Embryonic facial prominence (tissue), 1 donor: Measurements from ENCODE around the gene DHRS3.
"Not testable (repeated sequence)": the region's sequence is repeated elsewhere in the genome, so short reads cannot be mapped to it uniquely, and the experiment has no call there.

Experiments used
- DNase-seq: peaks from one replicate; pipeline ENCODE4 v3.0.0-alpha.2; 2016; ENCODE audit errors: extremely low spot score

Gene DHRS3

DNA sequence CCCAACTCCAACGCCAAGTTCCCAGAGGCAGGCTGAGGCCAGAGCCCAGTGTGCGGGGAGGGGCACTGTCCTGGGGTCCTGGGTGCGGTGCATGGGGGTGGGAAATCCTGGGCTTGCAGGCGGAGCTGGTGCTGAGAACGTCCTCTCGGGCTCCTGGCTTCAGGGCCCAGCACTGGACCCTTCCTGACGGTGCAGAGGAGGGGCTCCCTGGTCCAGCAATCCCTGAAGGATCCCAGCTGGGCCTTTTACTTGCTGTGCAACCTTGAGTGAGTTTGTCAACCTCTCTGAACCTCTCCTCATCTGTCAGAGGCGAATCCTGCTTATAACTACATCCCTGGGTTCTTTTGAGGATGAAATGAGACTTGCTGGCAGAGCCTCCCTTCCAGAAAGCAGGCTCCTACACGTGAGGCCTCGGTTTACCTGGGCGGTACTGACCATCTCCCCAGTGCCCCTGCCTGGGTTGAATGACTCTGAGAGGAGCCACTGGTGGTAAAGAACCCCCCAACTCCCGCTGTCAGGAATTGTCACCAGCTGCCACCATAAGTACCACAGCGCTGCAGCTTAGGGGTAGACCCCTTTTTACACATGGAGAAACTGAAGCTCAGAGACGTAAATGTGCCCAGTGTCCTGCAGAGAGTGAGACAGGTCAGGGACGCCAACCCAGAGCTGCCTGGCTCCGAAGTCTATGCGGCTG is 77.3 kb downstream of the DHRS3 start:
- DNase-seq: no peak

DNA sequence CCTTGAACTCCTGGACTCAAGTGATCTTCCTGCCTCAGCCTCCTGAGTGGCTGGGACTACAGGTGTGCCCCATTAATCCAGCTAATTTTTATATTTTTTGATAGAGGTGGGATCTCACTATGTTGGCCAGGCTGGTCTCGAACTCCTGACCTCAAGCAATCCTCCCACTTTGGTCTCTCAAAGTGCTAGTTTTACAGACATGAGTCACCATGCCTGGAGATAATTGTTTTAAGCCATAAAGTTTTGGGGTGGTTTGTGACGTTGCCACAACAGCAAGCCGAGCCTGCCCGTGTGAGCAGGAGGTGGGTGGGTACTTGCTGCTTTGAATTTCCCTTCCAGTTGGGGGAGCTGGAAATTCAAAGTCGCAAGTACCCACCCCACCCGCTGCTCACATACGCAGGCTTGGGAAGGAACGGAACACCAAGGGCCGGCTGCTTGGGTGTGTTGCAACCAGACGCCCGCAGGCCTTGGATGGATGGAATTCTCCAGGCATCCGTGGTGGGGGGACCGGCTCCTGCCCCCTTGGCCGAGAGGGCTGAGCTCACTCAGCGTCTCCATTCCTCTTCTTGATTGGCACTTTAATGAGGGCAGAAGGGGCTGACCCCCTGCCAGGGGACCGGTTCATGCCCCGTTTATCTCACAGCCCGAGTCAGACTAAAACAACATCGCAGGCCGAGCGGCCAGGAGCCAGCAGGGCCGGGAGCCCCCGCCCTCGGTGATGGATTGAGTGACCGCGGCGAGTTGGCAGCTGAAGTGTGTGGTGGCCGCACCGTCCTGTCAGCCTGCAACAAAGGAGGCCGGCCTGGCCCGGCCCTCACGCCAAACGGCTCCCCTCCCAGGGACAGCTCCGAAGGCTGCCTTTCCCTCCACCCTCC is 78.1 kb downstream of the DHRS3 start:
- no peak for DNase-seq

DNA sequence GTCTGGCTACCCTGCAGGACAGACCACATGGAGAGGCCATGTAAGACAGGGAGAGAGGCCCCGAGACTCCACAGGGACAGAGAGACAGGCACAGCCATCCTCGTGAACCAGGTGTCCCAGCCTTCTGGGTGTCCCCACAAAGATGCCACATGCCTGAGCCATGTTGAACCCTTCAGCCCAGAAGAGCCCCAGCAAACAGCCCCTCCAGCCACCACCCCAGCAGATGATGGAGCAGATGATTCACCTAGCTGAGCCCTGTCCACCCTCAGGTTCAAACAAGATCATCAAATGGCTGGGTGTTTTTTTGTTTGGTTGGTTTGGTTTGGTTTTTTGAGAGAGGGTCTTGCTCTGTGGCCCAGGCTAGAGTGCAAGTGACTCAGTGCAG is 78.7 kb downstream of the DHRS3 start:
- DNase-seq: no peak

DNA sequence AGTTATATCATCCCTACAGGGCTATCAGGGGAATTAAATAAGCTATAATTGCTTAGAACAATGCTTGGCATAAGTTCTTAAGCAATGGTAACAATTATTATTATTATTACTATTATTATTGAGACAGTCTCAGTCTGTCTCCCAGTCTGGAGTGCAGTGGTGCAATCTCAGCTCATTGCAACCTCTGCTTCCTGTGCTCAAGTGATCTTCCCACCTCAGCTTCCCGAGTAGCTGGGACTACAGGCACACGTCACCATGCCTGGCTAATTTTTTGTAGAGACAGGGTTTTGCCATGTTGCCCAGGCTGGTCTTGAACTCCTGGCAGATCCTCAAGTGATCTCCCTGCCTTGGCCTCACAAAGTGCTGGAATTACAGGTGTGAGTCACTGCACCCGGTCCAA is 79.5 kb downstream of the DHRS3 start:
- not testable (repeated sequence) for DNase-seq

DNA sequence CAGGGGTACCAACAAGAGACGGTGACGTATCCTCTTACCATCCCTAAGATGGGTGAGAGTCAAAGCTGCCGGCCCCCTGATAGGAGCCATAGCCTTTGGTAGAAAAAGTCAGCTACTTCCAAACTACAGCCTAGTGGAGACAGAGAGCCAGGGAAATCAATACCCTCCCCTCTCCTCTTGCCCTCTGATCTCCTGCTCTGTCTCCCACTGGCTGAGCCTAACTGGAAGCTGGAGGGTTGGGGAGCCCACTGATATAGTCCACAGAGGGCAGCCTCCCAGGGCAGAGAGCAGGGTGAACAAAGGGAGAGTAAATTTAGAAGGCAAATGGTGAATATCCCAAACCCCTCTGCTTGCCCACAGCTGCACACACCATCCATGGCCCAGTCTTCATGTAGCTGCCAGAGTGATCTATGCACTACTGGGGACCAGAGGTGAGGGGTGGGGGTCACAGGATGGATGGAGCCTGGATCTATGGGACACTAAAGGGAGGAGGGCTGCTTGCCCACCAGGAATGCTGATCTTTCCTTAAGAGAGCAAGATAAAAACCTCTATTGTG is 80.0 kb downstream of the DHRS3 start:
- DNase-seq: no peak

DNA sequence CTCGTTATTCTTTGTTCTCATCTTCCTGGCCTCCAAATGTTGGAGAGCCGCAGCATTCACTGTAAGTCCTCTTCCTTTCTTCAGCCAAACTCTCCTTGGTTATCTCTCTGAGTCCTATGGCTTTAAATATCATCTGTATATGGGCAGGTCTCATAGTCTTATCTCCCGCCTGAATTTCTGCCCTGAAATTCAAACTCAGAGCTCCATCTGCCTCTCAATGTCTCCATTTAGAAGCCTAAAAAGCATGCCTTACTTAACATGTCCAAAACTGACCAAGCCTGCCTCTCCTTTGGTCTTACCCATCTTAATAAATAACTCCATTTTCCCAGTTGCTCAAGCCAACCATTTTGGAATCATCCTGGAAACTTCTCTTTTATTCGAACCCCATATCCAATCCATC is 80.7 kb downstream of the DHRS3 start:
- no peak for DNase-seq

DNA sequence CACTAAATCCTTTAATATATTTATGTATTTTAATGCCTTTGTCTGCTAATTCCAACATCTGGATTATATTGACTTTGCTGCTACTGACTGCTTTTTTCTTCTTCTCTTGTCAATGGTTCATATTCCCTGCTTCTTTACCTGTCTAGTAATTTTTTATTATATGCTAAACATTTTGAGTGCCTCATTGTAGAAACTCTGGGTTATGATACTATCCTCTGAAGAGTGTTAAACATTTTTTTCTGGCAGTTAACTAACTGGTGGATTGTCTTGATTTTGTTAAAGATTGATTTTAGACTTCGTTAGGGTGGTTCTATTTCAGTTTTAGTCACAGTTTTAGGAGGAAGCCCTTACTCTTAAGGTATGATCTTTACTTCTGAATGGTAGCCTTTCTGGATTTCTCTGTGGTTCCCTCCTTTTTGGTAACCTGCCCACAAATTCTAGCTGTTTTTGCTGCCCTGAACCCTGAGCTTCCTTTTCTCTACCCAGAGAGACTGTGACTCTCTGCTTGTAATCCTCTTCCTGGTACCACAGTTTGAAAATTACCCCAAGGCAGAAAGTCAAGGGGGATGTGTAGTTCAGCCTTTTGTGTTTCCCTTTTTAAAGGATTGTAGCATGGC is 81.9 kb downstream of the DHRS3 start:
- no peak for DNase-seq

DNA sequence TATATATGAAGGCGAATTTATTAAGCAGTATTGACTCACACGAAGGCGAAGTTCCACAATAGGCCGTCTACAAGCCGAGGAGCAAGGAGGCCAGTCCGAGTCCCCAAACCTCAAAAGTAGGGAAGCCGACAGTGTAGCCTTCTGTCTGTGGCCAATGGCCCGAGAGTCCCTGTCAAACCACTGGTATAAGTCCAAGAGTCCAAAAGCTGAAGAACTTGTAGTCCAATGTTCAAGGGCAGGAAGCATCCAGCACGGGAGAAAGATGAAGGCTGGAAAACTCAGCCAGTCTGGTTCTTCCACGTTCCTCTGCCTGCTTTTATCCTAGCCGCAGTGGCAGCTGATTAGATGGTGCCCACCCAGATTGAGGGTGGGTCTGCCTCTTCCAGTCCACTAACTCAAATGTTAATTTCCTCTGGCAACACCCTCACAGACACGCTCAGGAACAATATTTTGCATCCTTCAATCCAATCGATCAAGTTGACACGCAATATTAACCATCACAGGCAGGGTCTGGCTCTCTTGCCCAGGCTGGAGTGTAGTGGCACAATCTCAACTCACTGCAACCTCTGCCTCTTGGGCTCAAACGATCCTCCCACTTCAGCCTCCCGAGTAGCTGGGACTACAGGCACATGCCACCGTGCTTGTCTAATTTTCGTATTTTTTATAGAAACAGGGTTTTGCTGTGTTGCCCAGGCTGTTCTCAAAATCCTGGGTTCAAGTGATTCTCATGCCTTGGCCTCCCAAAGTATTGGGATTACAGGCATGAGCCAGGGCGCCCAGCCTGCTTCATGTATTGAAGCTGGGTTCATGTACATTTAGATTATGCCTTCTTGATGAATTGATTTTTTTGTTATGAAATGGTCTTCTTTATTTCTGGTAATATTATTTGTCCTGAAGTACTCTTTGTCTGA is 85.3 kb downstream of the DHRS3 start:
- DNase-seq: no peak

DNA sequence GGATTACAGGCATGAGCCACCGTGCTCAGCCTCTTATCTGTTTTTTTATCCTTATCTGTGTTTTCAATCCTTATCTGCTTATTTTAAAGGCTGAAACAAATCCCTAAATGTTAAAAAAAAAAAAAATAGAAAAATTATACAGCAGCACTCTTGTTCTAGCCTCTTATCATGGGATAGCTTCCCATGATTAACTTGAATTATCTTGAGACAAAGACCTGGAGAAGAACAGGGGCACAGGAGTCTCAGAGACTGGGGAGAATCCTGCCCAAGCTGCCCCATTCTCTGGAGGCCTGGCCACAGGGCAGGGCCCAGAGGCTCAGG is 86.9 kb downstream of the DHRS3 start:
- no peak for DNase-seq

DNA sequence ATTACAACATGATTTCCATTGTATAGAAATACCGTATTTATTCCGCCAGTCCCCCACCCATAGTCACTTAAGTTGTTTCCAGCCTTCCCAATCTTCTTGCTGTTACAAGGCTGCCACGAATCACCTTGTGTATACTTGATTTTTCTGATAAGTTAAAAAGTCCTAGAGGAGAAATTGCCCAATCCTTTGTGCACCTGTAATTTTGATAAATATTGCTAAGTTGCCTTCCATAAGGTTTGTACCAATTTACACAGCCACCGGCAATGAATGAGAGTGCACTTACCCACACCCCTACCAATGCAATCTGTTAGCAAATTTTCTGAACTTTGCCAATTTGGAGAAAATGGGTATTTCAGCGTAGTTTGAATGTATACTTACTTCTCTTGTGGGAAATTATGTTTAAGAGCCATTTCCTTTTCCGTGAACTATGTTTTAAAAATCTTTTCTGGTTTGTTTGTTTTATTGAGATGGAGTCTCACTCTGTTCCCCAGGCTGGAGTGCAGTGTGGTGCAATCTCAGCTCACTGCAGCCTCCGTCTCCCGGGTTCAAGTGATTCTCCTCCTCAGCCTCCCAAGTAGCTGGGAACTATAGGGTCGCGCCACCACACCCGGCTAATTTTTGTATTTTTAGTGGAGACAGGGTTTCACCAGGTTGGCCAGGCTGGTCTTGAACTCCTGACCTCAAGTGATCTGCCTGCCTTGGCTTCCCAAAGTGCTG is 87.4 kb downstream of the DHRS3 start:
- no peak for DNase-seq

DNA sequence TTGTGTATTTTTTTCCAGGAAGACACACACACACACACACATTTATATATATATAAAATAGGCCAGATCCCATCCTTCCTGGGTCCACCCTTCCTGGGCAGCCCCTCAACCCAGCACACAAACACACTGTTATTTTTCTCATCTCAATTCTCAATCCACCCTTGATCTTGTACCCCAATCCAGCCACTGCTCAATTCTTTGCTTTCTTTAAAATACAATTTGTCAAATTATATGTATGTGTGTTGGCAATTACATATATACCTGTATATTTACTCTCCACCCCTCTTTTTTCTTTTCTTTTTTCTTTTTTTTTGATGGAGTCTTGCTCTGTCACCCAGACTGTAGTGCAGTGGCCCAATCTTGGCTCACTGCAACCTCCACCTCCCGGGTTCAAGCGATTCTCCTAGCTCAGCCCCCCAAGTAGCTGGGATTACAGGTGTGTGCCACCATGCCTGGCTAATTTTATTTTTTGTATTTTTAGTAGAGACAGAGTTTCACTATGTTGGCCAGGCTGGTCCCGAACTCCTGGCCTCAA is 88.3 kb downstream of the DHRS3 start:
- DNase-seq: no peak

DNA sequence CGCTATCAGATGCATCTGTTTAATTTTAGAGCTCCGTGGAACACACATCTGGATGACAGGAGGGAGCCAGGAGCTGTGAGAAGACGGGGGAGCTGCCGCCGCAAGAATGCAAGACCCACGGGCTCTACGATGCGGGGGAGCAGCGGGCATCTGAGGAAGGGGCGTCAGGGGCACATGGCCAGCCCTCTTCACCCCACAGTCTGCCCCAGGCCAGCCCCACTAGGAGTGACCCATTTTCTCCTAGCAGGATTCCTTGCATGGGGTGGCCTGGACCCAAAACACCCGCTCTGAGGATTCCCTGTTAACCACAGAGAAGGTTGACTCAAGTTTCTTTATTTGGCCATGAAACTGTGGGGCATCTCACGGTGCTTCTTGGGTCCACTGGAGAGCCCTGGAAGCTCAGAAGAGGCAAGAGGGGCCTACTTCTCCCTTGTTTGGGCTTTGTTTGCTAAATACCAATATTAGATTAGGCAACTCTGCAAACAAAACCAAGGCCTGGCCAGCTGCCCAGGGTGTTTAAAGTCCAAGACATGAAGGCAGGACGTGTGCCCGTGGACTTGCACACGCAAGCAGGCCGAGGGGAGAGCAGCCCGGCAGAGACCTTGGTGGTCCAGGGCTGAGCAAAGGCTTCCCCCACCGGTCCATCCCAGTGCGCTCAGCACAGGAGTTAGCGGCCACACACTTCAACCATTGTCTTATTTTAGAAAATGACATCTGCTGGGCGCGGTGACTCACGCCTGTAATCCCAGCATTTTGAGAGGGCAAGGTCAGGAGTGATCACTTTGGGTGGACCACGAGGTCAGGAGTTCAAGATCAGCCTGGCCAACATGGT is 89.8 kb downstream of the DHRS3 start:
- DNase-seq: no peak

DNA sequence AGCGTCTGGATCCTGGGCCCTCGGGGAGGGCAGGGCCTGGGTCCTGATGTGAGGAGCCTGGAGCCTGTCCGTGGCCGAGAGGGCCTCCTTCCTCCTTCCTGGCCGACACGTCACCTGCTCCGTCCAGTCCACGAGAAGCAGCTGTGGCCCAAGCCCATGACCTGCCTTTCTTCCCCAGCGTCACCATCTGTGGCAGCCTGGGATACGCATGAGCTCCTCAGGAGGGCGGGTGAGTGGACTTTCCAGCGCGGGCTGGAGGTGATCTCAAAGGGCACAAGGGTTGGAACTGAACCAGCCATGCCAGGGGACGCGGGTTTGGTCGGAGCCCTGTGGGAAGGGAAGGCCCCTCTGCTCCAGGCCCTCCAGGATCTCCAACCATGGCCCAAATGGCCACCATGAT is 90.4 kb downstream of the DHRS3 start:
- no peak for DNase-seq

DNA sequence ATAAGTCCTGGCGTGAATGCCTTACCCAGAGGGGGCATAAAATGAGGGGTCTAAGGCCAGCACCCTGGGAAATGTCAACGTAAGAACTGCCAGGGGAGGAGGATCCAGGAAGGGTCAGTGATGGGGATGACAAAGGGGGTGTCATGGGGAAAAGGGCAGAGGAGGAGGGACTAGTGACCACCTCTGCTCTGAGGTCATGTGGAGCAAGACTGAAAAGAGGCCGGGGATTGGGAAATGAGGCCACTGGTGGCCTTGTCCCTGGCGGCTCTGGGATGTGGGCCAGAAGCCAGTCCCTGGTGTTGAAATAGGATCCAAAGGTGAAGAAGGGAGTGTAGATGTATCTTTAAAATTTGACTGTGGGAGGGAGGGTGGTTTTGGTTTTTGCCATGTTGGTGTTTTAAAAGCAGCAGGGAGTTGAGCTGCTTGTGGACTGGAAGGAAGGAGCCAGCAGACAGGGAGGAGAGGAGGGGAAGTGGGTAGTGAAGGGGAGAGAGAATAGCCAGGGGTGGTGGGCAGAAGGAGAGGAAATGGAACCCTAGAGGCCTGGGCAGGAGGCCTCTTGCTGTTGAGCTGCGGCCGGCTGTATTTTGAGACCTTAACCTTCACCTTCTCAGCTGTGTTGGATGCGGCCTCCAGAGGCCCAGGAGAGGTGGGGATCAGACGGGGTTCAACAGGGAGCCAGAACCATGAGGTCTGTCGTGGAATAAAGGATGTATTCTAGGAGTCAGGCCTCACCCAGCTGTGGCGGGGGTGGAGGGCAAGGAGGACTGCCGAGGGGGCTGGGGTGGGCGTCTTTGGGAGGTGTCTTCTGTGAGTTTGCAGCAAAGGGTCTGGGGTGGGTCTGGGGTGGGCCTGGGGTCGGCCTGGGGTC is 92.5 kb downstream of the DHRS3 start:
- no peak for DNase-seq

DNA sequence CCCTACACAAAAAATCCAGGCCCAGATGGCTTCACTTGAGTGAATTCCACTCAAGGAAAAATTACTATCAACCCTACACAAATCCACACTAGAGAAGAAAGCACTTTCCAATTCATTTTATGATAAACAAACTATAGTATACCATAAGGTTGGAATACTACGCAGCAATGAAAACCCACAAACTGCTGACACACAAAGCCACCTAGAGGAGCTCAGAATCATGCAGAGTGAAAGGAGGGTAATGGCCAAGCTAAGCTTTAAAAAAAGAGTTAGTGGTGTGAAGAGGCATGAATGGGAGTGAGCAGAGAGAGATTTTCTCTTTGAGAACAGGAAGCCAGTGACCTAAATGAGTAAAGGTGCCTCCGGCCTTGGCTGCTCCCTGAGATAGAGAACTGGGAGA is 93.7 kb downstream of the DHRS3 start:
- no peak for DNase-seq

DNA sequence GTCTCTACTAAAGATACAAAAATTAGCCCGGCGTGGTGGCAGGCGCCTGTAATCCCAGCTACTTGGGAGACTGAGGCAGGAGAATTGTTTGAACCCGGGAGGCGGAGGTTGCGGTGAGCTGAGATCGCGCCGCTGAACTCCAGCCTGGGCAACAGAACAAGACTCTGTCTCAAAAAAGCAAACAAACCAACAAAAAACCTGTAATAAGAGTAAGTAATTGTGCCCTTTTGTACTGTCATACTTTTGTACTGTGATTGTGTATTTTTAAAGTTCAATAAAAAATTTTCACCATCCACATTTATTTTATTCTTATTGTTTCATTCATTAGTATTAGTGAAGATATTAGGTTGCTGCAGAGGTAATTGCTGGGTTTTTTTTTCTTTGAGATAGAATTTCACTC is 95.2 kb downstream of the DHRS3 start:
- DNase-seq: not testable (repeated sequence)

DNA sequence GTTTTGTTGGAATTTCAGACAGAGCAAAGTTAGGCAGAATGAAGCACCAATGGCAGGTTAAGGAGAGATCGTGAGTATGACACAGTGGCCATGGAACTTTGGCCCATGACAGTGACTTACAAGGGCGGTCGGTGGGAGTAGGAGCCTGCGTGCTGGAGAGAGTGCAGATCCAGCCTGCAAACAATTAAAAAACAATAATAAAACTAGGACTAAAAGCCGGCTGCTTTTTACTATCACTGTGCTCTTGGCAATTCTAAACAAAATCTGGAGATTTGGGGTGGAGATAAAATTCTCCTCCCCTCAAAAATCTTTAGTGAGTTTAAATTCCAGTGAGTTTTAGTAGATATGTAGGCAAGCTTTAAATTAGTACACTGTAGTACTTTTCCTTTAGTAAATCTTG is 96.9 kb downstream of the DHRS3 start:
- DNase-seq: no peak

DNA sequence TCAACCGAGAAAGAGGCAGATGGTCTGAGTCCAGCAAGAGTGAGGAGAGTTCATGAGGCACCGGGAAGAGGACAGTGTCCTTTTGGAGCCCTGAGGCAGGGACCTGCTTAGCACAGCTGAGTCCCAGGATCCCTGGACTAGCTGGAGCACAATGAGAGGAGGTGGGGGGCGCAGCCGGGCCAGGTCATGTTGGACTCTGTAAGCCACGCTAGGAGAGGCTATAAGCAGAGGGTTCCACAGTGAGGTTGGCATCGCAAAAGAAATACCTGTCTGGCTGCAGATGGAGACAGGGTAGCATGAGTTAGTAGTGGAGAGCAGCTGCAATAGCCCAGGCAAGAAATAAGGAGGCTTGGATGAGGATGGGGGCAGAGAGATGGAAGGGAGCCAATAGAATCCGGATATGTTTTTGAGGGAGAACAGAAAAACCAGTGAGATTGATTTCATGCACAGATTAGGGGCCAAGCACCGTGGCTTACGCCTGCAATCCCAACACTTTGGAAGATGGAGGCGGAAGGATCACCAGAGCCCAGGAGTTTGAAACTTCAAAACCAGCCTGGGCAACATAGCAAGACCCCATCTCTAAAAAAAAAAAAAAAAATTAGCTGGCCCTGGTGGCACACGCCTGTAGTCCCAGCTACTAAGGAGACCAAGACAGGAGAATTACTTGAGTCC is 98.2 kb downstream of the DHRS3 start:
- DNase-seq: no peak
